ENCODE measurements around the gene ZNF648.
"Not testable (repeated sequence)": the region's sequence is repeated elsewhere in the genome, so short reads cannot be mapped to it uniquely, and the experiment has no call there.

Gene ZNF648

GRCh38 chr1:182069028-182069466 is 7.5 kb upstream of the ZNF648 start:
- DNase-seq = peak; percentile 84

- no peak for DNase-seq
These were observed 5.4 kb upstream of the ZNF648 start for GRCh38 chr1:182066934-182067333.

GRCh38 chr1:182065126-182065845 is 3.8 kb upstream of the ZNF648 start:
- no peak for DNase-seq

- DNase-seq = no peak
These were observed 3.1 kb upstream of the ZNF648 start for GRCh38 chr1:182064611-182065010.

GRCh38 chr1:182062223-182062622 is 711 bp upstream of the ZNF648 start:
- DNase-seq = no peak

GRCh38 chr1:182060877-182061276 is 635 bp downstream of the ZNF648 start:
- no peak for DNase-seq

GRCh38 chr1:182059936-182060335 is 1.6 kb downstream of the ZNF648 start:
- no peak for DNase-seq

GRCh38 chr1:182056601-182057366 is 4.7 kb downstream of the ZNF648 start:
- no peak for DNase-seq

- peak; percentile 14 for DNase-seq
These were observed 6.7 kb downstream of the ZNF648 start for GRCh38 chr1:182054698-182055326.

- DNase-seq = no peak
These were observed 9.2 kb downstream of the ZNF648 start for GRCh38 chr1:182052355-182052754.

- no peak for DNase-seq
These were observed 9.6 kb downstream of the ZNF648 start for GRCh38 chr1:182051938-182052337.

- no peak for DNase-seq
These were observed 10.7 kb downstream of the ZNF648 start for GRCh38 chr1:182050481-182051448.

- DNase-seq = no peak
These were observed 12.9 kb downstream of the ZNF648 start for GRCh38 chr1:182048562-182048961.

GRCh38 chr1:182046763-182047162 is 14.7 kb downstream of the ZNF648 start:
- no peak for DNase-seq

GRCh38 chr1:182045481-182045880 is 16.0 kb downstream of the ZNF648 start:
- not testable (repeated sequence) for DNase-seq

- no peak for DNase-seq
These were observed 19.9 kb downstream of the ZNF648 start for GRCh38 chr1:182041615-182042014.

- DNase-seq = no peak
These were observed 23.3 kb downstream of the ZNF648 start for GRCh38 chr1:182038220-182038619.

GRCh38 chr1:182035097-182035770 is 26.3 kb downstream of the ZNF648 start:
- DNase-seq = no peak

GRCh38 chr1:182032251-182032650 is 29.3 kb downstream of the ZNF648 start:
- no peak for DNase-seq

GRCh38 chr1:182029379-182030331 is 31.9 kb downstream of the ZNF648 start:
- peak; percentile 97 for DNase-seq

- no peak for DNase-seq
These were observed 32.5 kb downstream of the ZNF648 start for GRCh38 chr1:182029002-182029378.

Measured in NCI-H2107 (cell line).